Activated naive CD4-positive, alpha-beta T cell treated with Interleukin-2 at 50 U/mL for 16 hours (primary cell): ENCODE measurements around the gene GNG12.
A peak's percentile ranks its signal among the peaks of the same experiment; 100 is the strongest.

ENCODE experiments used
- DNase-seq: peaks from one replicate; pipeline ENCODE4 v3.0.0-alpha.2; 2020

Gene GNG12

DNA sequence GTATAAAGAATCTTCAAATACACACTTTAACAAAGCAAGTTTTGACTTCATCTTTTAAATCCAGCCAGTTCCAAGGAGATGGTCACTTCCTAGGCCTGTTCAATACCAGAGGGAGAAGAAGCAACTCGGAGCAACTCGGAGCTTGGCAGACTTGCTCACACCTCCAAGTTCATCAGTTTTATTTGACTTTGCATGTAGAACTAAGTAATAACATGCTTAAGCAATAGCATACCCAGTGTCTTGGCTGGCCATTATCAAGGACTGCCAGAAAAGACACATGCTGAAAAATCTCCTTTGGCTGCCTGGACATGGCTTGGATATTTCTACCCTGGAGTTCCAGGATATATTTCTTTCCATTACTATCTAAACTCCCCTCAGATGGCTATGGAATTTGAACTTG lies 52.6 kb downstream of the GNG12 start:
- no peak for DNase-seq

DNA sequence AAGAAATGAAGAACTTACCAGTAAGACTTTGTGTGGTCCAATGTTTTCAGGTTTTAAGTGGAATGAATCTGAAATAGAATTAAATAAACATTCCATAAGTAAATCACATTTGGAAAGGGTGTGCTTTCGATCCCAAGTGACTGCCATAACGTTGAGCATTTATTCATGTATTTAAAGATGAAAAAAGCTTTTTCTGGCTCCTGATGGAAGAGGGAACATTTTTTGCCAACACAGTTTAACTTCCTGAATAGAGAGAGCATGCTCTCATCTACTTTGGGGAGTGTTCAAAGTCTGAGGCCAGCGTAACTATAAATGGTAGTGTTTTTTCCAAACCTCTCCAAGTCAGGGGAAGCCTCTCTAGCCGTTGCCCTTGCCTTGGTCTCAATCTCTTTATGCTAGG lies 55.8 kb downstream of the GNG12 start:
- no peak for DNase-seq

DNA sequence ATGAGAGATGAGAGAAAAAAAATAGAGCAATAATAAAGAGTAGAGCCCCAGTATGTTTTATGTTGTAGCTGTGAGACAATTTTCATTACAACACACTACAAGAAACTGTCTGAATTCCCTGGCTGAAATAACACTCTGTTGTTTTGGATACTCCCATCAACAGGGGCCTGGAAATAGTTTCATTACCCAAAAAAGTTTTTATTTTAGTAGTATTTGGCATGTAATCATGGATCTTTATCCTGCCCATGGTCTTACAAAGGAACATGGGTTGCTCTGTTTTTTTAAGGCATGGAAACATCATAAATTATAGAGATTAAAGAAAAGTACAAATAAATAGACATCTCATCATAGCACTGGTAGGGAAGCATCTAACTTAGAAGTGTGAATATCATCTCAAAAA lies 56.3 kb downstream of the GNG12 start:
- no peak for DNase-seq

DNA sequence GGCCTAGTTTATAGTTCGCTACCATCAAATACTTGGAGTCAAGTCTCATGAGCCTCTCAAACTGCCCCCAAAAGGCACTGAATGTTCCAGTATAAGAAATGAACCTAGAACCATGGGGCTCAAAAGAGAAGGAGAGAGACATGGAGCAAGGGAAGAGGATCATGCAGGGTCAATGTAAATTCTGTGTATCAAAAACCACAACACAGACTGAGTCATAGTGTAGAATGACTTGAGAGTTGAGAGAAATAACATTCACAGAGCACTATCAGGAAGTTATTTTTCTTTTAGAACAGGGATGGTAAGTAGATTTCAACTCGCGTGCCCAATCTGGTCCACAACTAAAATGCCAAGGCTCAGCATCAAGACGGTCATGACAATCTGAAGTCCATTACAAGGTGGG lies 59.8 kb downstream of the GNG12 start:
- no peak for DNase-seq

DNA sequence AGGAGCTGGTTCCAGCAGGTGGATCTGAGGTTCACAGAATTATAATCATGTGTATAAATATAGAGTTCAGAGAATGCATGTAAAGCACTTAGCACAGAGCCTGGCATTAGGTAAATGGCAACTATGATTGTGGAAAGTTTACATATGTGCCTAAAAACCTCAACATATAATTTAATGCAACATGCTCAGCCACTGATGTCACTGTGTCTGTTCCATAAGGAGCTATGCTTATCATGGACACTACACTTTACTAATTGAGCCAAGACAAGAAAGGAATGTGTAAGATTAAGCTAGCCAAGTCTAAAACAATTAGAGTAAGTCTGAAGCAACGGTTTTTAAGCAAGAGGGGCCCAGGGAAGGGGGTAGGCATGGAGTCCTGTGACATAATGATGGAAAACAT lies 61.5 kb downstream of the GNG12 start:
- DNase-seq = no peak

DNA sequence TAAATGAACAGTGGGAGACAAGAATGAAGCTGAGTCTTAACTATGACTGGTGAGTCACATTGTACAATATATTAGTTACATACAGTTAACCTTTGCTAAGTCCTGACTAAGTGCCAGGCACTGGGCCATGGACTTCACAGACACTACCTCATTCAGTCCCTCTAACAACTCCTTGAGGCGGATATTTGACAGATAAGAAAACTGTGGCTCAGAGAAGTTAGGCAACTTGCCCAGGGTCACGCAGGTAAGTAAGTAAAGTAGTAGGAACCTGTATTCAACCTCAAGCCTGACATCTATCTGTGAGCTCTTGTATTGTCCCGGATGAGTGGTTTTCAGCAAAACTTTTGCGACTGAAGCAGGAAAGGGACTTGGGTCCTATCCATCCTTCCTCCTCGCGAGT lies 62.1 kb downstream of the GNG12 start:
- no peak for DNase-seq

DNA sequence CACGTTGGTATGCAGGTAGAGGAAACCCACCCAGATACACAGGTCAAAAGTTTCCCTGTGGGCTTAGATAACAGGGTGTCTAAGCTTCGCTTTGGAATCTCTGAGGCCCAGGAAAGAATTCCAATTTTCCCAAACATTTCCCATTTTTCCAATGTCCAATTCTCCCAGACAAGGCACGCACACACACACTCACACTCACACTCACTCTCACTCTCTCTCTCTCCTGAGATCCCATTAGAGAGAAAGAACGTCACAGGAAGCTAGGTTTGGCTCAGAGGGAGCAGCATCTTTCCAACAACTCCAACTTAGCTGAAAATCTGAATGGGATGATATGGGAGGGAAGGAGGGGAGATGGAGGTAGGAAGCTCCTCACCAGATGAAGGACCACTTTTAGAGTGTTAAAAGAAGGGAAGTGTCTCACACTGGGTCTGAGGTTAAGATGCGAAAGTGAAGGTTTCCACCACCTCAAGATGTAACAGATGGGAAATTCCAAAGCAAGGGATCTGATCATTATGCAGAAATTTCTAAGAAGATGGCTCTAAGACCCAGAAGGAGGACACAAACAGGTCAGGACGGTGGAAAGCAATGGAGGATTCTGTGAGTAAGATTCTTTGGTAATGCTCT lies 63.5 kb downstream of the GNG12 start:
- no peak for DNase-seq

DNA sequence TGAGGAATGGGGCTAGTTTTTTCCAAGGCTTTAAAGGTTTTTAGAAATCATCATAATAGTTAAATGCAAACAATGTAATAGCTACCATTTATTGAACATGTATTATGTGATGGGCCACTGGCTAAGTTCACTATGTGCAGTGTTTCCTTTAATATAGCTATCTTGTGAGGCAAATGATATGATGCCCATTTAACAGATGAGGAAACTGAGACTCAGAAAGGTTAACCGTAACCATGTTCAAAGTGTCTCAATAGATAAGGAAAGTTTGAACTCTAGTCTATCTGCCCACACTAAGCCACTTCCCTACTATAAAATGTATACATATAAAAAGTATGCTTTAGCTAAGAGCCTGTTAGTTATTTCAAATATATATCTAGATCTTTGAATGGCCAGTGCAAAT lies 64.8 kb downstream of the GNG12 start:
- DNase-seq = no peak

DNA sequence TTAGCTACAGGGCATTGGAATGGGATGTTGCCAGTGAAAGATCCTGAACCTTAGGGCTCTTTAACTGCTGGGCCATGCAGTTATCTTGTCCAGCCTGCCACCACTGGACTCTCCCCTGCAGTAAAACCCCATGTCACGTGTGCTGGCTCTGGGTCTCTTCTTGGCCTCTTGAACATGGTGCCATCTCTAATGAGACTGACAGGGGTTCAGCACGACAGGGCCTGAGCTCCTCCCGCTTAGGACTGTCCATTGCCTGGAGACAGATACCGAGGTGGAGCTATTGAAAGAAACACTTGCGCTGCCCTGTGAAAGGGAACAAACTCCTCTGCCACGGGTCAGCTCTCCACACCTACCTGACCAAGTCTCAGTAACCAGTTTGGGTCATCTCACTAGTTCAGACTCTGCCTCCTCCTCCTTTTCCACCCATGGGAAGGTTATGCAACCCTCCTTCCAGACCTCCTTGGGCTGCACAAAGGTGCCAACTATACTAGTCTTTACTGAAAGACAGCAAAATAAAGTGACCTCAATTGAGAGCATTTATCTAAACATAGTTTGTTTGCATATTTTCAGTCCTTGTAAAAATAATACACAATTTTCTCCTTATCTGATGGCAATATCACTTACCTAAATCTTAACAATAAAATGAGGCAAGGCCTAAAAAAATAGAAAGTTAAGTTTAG lies 66.0 kb downstream of the GNG12 start:
- DNase-seq = no peak

DNA sequence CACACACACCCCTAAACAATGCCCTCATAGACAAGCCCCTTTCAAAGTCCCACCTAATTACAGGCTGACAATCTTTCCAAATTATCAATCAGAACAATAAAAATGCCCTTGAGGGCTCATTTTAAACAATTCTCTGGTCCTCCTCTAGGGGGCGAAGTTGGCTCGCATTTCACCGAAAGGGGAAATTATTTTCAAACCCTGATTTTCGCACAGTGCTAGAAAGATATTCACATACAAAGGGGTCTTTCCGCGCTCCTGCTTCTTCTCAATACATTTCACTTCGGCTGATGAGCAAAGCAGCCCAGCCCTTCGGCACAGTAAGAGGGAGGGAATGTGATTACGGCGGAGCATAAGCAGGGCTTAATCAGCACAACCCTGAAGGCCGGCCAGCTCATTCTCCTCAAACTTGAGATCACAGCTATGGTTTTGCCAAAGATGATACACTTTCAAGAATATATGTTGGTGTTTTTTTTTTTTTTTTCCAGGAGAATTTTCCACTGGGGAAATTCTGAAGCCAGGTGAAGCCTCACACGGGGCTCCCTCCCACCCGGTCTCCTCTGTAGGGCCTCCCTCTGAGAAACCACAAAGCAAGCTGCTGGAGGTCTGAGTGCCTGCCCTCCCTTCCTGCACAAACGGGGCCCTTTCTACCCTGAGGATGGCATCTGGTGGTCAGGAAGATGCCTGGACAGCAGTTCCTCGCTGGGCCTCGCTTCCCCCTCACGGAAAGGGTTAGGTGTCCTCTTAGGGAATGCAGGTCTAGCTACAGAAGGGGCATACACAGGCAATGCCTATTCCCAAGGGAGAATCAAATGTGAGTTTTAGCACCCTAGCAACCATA lies 66.9 kb downstream of the GNG12 start:
- peak; percentile 35 for DNase-seq

DNA sequence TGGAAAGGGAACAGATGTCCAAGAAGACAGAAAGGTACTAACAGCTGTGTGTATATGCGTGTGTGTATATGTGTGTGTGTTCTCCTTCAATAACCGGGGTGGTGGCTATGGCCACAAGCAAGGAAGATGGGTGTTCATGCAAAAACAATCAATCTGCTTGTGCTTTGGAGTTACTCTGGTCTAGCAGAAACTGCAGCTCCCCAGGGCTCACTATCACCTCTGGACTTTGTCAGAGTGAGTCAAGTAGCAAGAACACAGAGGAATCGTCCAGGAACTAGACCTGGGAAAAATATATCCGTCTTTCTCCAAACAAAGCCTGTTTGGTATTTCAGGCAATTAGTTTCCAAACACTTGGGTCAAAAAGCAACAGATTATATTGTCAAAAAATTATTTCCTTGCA lies 68.6 kb downstream of the GNG12 start:
- no peak for DNase-seq

DNA sequence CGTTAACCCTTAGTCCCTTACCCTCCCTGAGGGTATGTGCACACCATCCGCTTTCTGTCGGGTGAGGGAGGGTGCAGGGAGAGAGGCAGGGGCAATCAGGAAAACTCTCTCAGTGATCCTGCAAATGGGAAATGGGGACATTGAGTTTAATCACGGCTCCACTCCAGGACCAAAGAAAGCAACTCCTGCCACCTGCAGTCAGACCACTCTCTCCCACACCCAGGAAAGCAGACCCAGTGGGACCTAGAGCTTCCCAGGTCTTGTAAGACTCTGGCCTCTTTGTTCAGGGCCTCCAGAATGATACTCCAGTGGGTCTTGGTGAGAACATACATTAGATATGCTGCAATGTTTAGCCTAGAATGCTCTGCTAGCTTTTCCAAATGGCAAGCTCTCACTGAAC lies 71.5 kb downstream of the GNG12 start:
- no peak for DNase-seq

DNA sequence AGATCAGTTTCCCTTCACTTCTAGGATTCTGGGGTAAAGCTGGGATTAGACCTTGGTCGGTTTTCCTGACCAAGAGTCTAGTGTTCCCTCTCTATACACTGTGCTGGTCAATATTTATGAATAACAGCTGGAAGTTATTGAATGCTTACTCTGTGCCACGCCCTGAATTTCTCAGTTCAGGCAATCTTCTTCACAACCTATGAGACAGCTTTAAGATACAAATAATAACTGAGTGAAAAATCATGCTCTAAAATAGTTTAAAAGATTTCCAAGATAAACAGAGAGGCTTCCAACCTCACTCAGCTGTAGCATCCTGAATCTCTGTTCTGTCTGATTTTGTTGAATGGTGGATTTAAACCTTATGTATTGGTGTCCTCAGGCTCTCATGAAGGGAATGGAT lies 72.2 kb downstream of the GNG12 start:
- no peak for DNase-seq

DNA sequence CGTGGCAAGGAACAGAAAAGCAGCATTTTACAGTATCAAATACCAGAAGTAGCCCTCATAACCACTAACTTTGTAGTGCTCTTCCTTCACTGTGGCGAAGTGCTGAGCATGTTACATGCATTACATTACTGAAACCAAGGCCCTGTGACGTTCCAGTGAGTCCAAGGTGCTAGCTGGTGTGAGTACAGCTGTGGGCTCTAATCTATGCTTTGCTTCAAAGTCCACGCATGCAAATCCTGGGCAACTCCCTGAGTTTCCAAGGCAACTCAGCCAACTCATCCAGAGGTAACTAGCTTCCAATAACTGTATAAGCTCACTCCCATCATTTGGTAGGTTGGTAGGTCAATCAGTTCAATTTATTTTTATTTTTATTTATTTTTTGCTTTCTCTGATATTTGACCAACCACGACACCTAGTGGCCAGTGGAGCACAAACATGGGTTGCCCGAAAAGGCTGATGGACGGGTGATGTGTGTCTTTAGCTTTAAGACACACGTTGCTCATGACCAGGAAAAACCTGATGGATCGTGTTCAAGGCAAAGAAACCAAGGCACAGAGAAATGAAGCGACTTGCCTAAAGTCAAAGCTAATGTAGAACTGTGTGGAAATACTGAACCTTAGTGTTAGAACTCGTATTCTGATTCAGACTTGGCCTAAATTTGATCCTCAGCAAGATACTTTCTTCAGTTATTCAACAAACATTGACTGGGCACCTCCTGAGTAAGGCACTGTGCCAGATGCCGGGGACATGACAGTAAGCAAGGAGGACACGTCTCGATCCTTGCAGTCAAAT lies 73.0 kb downstream of the GNG12 start:
- DNase-seq = peak; percentile 60

DNA sequence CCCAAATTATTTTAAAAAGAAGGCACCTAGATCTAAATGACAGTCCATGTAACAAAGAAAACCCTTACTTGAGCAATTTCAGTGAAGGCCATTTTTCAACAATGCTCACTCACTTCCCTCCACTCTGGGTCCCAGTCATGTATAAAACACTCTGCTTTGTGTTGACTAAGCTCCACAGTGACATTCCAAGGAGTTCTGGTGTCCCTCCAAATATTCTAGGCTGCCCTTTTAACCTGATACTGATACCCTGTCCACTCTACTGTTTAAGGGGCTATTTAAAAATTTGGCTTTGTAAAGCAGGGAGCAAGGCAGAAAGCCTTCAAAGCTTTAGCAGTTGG lies 73.6 kb downstream of the GNG12 start:
- DNase-seq = no peak

DNA sequence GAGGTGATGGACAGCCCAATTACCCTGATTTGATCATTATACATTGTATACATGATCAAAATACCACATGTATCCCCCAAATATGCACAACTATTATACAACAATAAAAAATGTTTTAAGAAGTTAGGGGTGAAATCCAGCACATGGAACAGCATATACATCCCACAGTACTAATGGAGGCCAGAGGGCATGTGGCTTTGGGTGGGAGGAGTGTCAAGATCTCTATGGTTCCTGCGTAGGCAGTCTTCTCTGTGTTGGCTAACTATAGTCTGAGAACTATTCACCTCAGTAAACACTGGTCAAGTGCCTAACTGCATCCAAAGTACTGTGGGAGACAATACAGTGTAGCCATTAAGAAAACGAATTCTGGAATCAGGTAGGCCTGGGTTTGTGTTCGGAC lies 74.2 kb downstream of the GNG12 start:
- no peak for DNase-seq

DNA sequence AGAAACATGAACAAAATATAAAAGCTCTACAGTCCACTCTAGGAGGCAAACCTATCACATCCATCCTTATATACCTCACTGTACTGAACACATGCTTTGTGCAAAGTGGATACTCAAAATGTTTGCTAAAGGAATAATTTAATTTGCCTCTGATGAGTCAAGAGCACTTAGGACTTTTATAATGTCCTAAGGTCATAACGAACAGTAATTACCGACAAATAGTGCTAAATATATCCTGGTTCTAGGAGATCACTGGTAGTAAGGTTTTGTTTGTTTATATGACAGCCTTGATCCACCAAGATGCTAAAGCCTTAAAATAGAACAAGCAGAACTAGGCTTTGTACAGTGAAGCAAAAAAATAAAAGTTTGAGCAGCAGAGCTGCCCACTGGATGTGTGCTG lies 77.6 kb downstream of the GNG12 start:
- DNase-seq = no peak

DNA sequence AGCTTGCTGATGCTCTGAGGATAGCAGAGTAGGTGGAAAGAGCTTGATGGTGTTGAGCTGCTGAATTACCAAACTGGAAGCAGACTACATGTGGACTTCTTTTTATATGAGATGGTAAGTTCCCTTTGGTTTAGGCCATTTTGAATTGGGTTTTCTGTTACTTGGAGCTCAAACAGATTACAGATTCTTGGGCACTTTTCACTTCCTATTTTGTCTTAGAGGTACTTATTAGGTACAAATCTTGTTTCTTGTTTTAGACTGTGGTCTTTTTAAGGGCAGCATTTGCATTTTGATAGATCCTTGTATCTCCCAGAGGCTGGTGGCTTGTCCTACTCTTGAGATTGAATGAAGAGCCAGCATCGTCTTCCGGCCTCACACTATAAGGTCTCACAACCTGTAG lies 78.1 kb downstream of the GNG12 start:
- no peak for DNase-seq

DNA sequence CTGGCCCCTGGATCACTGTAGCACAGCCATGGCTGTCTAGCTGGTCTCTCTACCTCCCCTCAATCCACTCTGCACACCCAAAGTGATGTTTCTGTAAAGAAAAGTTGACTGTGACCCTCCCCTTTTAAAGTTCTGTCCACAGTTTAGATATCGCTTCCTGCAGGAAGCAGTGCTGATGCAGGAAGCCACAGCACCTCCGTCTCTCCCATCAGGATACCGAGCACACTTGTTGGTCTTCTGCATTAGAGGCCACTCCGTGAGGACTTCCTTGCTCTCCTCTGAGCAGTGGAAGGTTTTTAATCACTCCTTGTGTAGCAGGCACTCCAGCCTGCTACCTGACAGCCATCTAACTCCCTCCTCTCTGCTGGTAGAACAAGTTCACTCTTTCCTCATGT lies 78.7 kb downstream of the GNG12 start:
- DNase-seq = no peak

DNA sequence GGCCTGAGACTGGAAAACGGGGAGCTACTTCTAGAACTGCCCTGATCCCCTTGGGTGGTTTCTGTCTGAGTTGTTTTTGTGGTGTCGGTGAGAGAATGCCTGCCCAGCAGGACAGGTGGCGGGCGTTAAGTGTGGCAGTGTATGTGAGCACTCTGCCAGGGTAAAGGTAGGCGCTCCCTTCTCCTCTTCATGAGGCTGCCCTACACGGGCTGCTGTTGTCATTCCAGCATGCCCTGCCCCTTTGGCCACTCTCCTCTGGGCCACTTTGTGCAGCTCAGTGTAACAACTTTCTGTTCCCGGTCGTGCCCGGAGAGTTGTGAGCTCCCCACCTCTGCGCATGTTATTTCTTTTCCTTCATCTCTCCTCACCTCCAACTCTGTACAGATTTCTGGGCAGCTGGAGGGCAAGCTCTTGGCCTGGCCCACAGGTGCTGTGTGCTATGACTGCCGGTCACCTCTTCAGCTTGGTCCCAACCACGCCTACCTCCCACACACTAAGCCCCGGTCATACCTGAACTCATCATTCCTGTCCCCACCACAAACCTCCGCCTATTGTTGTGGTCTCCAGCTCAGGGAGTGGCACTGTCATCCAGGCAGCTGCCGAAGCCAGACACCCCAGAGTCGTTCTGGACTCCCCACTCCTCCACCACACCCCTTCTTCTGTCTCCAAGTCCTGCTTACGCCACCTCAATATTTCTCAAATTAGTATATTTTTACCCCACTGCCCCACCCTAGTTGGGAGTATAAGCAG lies 79.3 kb downstream of the GNG12 start:
- no peak for DNase-seq

DNA sequence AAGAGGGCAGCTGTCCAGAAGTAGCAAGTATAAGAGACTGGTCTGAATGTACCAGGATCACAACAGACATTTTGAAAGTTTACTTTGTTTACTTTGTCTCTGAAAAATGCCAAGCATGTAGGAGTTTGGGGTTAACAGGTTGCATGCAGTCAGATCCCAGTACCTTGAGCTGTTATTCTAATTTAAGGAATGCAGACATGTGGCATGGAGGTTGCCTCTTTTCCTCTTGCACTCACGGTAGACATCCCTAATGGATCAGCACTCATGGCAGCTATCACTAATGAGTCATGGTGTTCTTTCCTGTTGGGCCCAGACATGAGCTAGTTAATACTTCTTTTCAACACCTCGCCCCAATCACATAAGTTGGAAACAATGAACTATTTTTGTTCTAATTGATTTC lies 81.0 kb downstream of the GNG12 start:
- no peak for DNase-seq

DNA sequence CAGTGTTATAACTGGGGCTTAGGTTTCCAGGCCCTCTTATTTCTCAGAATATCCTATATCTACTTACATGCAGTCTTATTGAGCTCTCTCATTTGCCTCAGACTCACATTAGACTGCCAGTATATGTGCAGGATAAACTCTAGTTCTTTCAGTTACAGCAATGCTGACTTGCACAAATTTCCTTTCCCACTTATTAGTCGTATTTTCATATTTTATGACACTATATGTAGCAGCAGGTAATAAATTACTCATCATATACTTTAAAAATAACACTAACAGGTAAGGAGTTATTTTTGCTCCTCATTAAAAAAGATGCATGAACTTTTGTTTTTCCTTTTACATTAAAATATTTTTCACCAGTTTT lies 82.6 kb downstream of the GNG12 start:
- no peak for DNase-seq
